SK-N-SH treated with all-trans-retinoic acid at 6 μM for 48 hours (cell line): ENCODE measurements around the gene PAQR6.
"Not testable (repeated sequence)": the region's sequence is repeated elsewhere in the genome, so short reads cannot be mapped to it uniquely, and the experiment has no call there.

Experiments used
- CREB5 ChIP-seq: fragments of 250-450 bp; sonication (Bioruptor Pico); IDR thresholded peaks from 2 replicates; pipeline ENCODE4 v1.5.1; 2020; ENCODE audit warnings: low read depth, mild to moderate bottlenecking, moderate library complexity
- TSHZ2 ChIP-seq: fragments of 250-450 bp; sonication (Bioruptor Pico); IDR thresholded peaks from 2 replicates; pipeline ENCODE4 v1.5.0; 2020; ENCODE audit warnings: mild to moderate bottlenecking, moderate library complexity
- TF ChIP-seq, protein P1 (sequence below): fragments of 250-450 bp; sonication (Bioruptor Pico); IDR thresholded peaks from 2 replicates; pipeline ENCODE4 v1.8.0; 2020; ENCODE audit warnings: mild to moderate bottlenecking, moderate library complexity, borderline replicate concordance

- TF ChIP-seq, protein P1, sequence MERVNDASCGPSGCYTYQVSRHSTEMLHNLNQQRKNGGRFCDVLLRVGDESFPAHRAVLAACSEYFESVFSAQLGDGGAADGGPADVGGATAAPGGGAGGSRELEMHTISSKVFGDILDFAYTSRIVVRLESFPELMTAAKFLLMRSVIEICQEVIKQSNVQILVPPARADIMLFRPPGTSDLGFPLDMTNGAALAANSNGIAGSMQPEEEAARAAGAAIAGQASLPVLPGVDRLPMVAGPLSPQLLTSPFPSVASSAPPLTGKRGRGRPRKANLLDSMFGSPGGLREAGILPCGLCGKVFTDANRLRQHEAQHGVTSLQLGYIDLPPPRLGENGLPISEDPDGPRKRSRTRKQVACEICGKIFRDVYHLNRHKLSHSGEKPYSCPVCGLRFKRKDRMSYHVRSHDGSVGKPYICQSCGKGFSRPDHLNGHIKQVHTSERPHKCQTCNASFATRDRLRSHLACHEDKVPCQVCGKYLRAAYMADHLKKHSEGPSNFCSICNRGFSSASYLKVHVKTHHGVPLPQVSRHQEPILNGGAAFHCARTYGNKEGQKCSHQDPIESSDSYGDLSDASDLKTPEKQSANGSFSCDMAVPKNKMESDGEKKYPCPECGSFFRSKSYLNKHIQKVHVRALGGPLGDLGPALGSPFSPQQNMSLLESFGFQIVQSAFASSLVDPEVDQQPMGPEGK (CRISPR knock-in tag) = not testable (repeated sequence)
- not testable (repeated sequence) for TF ChIP-seq CREB5, TSHZ2 (CRISPR knock-in tag)
These were observed 31.3 kb downstream of the PAQR6 start for GRCh38 chr1:156216361-156217086.
